C4-2B (cell line): ENCODE measurements around the gene GZMA.

Experiments
- H3K27ac ChIP-seq: fragments of 450-650 bp; 2 replicates; pipeline ENCODE4 v1.5.1; 2017
- ZFX ChIP-seq: fragments of 450-650 bp; IDR thresholded peaks from 2 replicates; pipeline ENCODE4 v1.6.1; 2017
- TF ChIP-seq, protein P1 (sequence below): fragments of 450-650 bp; conservative IDR thresholded peaks from 2 replicates; pipeline ENCODE4 v1.5.1; 2017; ENCODE audit warnings: mild to moderate bottlenecking

GZMA gene

DNA sequence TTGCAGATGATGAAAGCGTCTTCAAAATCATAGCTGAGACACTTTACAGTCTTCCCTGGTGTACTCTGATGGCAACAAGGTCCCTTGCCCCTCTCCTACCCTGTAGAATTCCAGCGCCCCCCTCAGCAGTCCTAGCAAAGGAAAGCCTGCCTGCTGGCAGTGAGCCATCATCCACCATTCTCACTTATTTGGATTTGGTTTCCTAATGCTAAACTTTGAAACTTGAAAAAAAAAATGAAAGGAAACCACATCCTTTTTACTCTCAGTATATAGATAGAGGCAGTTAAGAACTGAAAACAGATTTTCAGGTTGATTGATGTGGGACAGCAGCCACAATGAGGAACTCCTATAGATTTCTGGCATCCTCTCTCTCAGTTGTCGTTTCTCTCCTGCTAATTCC lies at the start of gene GZMA:
GZMA (plus strand) TSS at position 299 of the 400 bp plus-strand sequence; CDS start at position 336, 37 bp downstream.
- no peak within 1 kb of the TSS for H3K27ac ChIP-seq
- no peak for TF ChIP-seq ZFX
- TF ChIP-seq, protein P1, sequence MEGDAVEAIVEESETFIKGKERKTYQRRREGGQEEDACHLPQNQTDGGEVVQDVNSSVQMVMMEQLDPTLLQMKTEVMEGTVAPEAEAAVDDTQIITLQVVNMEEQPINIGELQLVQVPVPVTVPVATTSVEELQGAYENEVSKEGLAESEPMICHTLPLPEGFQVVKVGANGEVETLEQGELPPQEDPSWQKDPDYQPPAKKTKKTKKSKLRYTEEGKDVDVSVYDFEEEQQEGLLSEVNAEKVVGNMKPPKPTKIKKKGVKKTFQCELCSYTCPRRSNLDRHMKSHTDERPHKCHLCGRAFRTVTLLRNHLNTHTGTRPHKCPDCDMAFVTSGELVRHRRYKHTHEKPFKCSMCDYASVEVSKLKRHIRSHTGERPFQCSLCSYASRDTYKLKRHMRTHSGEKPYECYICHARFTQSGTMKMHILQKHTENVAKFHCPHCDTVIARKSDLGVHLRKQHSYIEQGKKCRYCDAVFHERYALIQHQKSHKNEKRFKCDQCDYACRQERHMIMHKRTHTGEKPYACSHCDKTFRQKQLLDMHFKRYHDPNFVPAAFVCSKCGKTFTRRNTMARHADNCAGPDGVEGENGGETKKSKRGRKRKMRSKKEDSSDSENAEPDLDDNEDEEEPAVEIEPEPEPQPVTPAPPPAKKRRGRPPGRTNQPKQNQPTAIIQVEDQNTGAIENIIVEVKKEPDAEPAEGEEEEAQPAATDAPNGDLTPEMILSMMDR = no peak

DNA sequence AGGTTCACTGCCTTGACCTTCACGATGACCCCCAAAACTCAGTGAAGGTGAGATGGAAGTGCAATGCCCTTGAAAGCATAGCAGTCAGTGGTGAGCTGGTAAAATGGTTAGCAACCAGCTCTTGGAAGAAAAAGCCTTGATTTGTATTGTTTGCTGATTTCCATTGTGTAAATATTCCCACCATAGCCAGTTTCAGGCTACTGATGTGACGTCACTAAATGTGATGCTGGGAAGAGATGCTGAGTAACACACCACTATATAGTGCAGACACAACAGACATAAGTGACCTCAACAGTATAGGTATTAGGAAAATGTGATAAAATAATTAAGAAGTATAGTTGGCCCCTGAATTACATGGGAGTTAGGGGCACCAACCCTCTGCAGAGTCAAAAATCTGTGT lies 47.3 kb upstream of the GZMA start:
- H3K27ac ChIP-seq = no peak overlapping the region
- TF ChIP-seq, protein P1 = no peak
- no peak for TF ChIP-seq ZFX

DNA sequence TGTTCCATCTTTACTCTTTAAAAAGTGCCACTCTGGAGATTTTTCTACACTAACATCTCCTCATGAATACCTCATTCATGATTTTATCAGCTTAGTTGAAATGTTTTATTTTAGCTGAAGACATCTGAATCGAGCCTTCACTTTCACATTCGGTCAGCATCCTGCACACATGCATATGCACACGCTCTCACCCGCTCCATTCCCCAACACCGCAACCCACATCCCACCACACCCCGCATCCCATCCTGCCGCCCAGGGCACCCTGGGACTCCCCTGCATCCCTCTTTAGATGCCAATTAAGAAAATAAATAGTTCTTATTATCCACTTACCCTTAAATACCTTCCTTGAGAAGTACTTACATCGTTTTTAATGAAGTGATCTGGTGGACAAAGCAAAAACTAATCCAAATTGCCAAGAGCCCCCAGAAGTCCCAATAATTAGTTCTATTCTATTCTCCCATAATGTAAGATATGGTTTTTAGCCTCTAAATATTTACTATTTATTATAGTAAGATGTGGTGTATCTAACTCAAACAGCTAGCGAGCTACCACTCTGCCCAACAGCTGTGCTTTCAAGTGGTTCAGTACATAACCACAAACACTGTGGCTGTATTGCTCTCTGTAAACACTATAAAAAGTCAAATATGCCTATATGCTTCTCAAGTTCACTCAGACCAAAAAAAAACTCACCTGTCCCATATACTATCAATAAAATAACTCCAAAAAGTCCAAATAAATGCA lies 40.2 kb upstream of the GZMA start:
- H3K27ac ChIP-seq = no peak overlapping the region
- TF ChIP-seq, protein P1 = no peak
- no peak for TF ChIP-seq ZFX

DNA sequence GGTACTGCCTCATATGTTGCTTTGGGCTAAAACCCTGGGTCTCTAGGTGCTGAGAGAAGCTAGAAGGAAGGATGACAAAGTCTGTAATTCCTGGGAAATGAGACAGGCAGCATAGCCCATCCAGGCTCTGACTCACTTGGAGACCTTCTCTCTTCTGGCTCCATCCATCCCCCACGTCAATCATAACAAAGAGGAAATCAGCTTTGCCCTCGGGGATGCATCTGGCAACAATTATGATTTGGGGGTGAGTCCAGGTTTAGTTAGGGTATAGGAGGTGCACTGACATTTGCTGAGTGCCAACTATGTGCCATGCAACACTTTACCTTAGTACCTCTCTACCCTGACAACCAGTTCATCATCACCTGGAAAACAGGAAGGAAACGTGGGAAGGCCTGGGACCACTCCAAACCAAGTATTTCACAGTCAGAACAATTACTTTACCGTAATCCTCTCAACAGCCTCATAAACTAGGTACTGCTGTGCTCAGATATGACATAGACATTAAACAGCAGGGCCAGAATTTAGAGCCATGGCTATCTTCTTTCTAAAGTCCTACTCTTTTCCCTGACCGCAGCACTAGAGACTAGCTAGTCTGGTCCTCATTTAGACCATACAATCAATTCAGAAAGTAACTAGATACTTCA lies 39.1 kb upstream of the GZMA start:
- H3K27ac ChIP-seq = no peak overlapping the region
- TF ChIP-seq ZFX = no peak
- TF ChIP-seq, protein P1 = no peak

DNA sequence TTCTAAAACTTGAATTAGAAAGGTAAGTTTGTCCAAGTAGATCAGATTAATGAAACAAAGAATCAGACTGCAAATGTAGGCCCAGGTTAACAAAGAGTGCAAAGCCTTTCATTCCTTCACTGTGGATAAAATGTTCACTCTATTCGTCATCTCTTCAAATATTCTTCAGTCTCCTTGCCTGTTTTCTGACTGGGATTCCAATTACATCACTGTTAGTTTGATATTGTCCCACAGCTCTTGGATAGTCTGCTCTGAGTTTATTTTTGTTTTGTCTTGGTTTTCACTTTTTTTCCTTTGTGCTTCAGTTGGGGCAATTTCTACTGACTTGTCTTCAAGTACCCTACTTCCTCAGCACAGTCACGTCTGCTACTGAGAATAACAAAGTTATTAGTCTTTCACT lies 38.5 kb upstream of the GZMA start:
- no peak overlapping the region for H3K27ac ChIP-seq
- no peak for TF ChIP-seq ZFX
- TF ChIP-seq, protein P1 = no peak

DNA sequence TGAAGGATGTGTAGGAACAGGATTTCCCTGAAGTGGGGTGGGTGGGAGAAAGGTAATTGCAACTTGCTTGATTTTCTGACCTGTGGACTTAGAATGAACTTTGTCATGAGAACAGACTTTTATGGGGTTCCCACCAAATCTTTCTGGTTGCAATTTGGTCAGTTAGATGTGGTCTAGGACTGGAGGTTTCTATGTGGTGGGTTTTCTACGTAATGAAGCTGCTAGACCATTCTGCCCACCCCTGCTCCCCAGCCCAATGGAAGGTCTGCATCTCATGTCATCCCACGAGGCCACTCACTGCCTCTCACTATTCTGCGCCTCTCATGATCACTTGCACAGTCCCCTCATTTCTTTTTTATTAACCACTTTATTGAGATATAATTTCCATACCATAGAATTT lies 37.9 kb upstream of the GZMA start:
- no peak for TF ChIP-seq ZFX
- TF ChIP-seq, protein P1 = no peak
- no peak overlapping the region for H3K27ac ChIP-seq

DNA sequence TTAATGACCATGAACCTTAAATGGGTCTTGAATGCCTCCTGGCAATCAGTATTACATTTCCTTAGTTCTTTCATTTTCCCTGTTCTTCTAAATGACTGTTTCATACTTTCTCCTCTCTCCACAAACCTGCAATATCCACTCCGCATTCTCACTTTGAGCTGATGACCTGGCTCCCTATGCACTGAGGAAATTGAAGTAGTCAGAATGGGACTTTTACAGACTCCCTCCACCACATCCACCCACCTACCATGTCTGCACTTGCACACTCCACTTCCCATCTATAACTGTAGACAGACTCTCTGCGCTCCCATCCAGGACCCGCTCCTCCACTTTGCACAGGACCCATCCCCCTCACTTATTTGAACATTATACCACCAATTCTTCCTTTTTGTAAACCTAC lies 36.2 kb upstream of the GZMA start:
- TF ChIP-seq, protein P1 = no peak
- no peak for TF ChIP-seq ZFX

More for the DNA sequence above, 36.2 kb upstream of the GZMA start:
- no peak overlapping the region for H3K27ac ChIP-seq
